Fibroblast of skin of left biceps (primary cell): ENCODE data around the gene RECQL5.

Experiments
- DNase-seq, 2 experiments: peaks; one replicate each; pipeline ENCODE4 v3.0.0-alpha.2; 2013; ENCODE audit warnings: low read depth in 2 of 2

The RECQL5 gene

DNA sequence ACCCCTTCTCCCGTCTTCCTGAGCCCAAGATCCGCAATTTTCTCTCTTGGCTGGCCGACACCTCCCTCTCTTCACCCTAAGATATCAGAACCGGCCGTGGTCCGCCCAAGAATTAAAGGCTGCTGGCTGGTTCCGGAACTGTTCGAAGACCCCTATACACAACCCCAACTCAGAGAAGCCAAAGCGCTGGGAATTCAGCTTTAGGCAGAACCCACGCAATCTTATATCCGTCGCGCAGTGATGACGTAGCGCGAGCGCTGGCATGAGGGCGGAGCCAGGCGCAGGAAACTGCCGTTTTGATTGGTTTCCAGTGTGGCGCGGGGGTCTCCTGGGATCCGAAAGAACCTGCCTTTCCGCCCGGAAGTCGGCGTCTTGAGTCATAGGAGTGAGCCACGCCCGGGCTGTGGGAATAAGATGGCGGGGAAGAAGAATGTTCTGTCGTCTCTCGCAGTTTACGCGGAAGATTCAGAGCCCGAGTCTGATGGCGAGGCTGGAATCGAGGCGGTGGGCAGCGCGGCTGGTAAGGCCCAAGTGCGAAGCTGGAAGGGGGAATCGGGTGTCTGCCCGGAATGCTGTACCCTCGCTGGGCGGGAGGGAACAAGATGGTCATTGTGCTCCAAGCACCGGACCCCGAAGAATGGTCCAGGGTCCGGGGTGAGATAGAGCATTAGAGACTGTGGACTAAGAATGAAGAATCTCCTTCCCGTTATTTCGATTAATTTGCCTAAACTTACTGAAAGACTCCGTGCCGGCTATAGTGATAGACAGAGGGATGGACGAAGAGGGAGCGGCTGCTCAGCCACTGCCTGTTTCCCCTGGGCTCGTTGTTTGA lies at the start of gene RECQL5, which contains the start of gene SAP30BP:
TSS of gene RECQL5 (minus strand) at position 196 of the 832 bp plus-strand sequence. CDS start 597 bp downstream, outside the sequence.
TSS of gene SAP30BP (plus strand) at position 380 of the 832 bp plus-strand sequence. CDS start at position 415, 35 bp downstream.
- DNase-seq: peak; percentile 95 to 96

DNA sequence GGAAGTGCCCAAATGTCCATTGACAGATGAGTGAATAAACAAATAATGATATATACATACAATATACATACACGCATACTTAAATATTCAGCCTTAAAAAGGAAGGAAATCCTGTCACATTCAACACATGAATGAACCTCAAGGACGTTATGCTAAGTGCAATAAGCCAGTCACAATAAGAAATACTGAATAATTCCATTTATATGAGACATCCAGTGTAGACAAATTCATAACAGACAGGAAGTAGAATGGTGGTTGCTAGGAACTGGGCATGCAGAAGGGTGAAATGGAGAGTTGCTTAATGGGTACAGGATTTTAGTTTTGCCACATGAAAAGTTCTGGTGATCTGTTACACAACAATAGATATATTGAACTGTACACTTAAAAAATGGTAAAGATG lies 45.5 kb upstream of the RECQL5 start:
- DNase-seq: no peak

DNA sequence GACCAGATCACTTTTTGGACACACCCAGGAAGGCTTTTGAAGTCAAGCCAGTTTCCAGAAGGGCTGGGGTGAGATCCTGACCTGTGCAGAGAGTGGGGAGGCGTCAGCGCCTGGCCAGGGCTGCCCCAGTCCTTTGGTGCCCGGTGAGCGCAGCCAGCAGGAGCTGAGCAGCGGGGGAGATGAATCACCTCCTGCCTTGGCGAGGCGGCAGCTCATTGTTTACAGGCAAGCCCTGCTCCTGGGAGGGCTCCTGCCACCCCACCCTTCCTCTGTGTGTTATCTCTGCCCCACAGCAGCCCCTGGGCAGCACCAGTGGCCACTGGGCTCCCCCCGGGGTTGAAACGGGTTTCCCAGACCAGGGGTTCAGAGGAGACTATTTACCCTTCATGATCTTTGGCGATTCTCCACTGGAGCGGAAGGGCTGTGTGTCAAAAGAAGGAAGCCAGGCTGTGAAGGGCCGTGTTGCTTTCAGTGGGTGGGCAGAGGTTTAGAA lies 40.2 kb upstream of the RECQL5 start:
- DNase-seq: no peak

DNA sequence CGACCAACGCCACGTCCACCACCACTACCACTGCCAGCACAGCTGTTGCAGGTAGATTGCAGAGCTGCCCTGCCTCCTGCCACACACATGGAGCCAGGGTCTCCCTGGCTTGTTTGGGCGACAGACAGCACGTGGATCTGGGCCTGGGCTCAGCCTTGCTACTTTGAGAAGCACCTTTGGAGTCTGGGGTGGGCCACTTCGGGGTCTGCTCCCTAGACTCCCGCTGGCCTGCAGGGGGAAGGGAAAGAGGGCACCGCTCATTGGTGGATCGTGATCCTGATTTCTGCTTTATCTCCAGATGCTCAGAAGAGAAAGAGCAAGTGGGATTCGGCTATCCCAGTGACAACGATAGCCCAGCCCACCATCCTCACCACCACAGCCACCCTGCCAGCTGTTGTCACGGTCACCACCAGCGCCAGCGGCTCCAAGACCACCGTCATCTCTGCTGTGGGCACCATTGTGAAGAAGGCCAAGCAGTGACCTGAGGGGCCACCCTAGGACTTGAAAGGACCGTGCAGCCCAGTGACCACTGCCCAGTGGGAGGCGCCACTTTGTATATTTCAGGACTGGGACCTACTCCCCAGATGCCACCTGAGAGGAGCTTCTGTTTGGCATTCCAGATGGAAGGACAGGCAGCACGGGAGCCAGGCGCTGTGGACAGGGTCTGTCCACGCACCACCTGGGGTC lies 39.2 kb upstream of the RECQL5 start:
- DNase-seq: no peak

DNA sequence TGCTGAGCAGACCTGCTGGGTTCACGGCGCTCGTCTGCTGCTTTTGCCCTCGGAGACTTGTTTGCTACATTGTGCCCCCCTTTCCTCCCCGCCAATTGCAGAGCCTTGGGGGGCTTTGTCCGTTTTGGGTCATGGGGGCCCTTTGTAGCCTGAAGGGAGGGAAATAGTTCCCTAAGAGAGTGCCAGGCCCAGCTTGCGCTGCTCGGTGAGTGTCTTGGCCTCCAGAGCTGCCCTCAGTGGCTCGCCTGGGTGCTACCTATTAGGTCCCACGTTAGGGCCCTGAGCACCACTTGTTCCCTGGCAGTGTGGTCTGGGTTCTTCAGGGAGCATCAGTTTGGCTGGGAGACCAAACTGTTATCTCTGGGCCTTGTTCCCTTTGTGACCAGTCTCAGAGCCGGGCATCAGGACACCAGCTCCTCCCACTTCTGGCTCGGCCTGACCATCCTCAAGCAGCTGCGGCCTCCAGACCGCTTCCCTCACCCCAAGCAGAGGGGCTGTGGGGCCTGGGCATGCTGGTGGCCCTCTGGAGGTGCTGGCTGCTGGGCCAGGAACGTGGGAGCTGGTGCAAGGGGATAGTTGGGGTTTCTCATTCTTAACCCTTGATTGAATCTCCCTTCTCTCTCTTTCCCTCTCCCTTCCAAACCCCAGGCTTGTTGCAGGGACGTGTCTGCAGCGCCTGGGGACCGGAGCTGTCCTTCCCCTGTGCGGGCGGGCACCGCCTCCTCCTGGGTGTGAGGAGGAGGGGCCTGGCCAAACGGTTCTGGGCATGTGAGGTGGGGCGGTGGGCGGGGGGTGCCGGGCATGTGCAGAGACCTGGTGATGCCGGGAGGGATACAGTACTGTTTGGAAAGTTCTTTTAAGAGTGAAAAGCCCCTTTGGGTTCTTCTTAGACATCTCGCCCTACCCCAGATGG lies 38.3 kb upstream of the RECQL5 start:
- no peak for DNase-seq

DNA sequence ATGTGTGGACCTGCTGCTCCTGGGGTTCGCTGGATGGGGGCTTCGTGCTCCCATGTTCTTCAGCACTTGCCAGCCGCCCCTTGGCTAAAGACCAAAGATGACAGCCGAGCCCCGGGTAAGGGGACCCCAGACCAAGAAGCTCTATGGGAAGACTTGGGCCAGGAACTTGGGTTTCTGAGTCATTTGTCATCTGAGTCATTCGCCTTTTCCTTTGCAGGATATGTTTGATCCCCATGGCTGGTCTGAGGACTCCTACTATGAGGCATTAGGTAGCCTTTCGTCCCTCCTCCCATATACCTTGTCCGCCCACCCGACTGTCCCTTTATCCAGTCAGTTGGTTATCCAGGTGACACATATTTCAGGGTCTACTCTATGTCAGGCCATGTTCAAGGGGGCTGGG lies 36.6 kb upstream of the RECQL5 start:
- DNase-seq: no peak

DNA sequence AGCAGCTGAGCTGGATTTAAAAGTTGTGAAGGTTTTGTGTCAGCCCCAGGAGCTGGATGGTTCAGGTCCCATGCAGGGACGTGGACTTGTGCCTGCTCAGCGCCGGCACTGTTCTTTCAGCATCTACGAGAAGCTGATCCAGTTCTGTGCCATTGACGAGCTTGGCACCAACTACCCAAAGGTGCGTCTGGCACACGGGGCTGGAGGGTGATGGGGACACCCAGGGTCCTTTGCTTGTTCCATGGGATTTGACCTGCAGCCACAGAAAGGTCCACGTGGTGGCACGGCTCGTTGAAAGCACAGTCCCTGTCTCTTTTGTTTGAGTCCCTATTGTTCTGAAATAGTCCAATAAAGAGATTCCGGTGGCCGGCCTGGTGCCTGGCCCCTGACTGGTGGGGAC lies 36.2 kb upstream of the RECQL5 start:
- DNase-seq: no peak

DNA sequence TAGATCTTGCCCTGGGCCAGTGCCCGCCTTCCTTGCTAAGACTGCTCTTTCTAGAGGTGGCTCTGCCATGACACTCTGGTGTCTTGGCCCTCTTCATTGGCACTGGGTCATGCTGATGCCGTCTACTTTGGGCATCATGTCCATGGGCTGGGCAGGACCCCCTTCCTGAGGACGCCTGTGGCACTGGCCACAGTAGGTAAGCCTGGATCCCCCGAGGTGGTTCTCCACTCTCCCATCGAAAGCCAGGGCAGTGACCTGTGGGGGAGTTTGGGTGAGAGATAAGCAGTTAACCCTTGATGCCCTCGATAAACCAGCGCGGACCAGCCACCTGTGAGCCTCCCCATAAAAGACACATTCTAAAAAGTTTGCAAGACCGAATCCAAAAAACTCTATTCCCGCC lies 34.3 kb upstream of the RECQL5 start:
- DNase-seq: no peak

DNA sequence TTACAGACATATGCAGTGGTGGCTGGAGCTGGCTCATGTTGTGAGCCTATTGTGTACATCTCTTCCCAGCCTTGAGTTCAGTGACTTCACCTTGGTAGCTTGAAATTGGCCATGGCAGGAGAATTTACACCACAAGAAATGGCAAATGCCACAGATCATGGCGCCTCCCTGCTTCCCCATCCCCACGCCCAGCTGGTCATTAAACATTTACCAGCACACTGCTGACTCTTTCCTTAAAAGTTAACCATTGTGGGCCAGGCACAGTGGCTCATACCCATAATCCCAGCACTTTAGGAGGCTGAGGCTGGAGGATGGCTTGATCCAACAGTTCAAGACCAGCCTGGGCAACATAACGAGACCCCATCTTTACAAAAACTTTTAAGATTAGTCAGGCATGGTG lies 31.7 kb upstream of the RECQL5 start:
- no peak for DNase-seq

DNA sequence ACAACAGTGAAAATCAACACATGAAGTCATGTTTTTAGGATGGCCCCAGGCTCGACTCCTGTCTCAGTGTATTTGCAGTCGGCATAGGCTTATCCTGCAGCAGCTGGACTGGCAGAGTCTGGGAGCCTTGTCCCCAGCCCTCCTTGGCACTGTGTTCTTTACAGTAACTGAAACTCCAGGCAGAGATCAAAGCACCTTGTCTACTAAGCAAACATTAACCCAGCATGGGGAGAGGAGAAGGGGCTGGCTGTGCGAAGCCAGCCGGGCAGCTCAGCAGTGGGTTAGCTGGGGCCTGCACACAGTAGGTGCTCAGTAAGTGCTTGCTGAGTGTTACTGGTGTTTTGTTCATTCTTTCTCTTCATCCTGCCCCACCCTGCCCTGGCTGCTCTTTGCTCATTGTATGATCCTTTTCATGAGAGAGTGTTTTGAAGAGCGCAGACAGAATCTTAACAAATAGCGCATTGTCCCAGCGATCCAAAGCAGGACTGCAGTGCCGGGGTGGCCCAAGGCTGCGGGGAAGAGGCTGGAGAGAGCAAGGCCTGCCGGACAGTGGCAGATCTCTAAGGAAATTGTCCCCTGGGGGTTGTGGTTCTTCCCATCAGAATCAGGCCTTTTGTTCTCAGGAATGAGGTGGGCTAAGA lies 30.8 kb upstream of the RECQL5 start:
- DNase-seq: no peak

DNA sequence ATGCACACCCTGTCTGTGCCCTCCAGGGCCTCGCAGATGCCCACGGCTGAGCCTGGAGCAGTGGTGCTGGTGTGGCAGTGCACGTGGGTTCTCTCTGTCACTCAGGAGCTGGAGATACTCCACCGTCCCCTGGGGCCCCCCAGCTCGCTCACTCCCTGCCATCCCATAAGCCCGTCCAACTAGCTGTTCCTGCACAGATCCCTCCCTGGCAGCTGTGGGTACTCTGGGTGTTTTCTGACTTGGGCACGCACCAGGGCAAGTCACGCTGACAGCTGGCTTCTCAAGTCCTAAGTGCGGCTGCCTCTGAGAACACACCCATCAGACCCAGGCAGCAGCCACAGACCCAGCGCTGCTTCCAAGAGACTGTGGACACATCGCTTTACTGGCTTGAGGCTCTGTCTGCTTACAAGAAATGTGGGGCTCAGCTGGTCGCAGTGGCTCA lies 28.9 kb upstream of the RECQL5 start:
- DNase-seq: no peak

DNA sequence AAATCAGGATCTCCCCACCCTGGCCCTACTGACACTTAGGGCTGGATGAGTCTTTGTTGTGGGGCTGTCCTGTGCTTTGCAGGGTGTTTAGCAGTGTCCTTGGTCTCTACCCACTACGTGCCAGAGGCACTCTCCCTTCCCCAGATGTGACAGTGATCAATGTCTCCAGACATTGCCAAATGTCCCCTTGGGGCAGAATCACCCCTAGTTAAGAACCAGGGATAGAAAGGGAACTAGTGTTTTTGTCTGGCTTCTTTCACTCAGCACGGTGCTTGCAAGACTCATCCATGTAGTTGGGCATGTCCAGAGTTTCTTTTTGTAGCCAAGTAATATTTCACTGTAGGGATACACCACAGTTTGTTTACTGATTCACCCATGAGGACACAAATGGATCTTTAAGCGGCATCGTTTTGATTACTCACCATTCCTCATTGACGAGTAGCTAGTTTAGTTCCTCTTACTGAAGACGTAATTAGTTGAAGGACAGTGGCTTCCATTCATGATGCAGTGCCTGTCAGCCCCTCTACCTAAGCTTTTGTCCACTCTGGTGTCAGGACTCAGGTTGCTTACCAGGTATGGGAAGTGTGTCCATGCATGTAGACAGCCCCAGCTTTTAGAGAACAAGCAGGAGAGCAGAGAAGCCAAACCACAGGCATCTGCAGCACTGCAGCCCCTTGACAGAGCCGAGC lies 28.3 kb upstream of the RECQL5 start:
- no peak for DNase-seq

DNA sequence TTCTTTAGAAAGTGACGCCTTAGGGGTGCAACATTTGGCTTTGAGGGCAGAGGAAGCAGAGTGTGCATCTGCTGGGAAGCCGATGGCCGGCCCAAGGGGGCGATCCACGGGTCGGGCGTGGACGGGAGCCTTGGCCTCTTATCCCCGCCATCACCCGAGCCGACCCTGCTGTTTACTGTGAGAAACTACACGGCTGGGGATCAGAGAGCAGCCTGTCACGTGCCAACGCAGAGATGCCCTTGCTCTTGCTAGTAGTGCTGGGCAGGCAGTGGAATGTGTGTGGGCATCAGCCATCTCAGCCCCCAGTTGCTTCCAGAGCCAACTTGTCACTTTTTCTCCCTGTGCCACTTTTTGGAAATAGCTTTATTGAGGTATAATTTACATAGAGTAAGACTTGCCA lies 27.6 kb upstream of the RECQL5 start:
- DNase-seq: no peak

DNA sequence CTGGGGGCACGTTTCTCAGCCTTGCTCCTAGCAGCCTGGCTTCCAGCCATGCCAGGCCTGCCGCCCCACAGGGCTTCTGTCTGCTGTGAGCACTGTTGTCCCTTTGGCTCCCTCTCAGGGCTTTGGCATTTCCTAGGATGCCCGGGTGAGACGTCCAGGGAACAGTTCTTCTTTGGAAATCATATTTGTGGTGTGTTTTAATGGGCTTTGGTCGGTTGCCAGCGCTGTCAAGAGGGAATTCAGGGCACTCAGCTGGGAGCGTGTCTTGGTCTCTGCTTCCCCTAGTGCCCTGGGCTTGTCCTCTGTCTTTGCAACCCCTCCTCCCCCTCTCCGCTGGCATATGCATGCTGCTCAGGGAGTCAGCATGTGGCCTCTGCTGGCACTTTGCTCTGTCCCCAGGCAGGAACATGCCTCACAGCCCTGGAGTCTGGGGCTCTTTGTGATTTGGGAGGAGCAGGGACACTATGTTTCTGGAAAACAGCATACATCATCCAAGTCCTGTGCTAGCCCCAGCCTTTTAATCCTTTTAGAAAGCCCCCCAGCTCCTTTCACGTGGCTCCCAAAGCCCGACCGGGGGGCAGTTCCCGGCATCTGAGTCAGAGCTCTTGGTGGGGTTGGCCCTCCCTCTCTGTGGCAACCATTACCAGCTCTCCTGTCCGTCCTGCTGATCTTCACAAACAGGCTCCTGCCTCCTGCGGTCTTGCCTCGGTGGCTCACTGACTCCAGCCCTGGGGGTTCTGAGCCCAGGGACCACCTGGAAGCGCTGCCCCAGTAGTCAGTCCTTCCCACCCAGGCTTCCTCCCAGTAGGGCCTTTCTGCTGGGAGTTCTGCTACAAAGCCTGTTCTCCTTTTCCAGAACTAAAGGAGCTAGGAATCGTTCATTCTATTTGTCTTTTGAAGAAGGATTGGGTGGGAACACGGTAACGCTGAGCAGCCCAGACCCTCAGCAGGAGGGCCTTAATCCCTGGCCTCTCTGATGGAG lies 26.8 kb upstream of the RECQL5 start:
- DNase-seq: peak; percentile 21 to 26

DNA sequence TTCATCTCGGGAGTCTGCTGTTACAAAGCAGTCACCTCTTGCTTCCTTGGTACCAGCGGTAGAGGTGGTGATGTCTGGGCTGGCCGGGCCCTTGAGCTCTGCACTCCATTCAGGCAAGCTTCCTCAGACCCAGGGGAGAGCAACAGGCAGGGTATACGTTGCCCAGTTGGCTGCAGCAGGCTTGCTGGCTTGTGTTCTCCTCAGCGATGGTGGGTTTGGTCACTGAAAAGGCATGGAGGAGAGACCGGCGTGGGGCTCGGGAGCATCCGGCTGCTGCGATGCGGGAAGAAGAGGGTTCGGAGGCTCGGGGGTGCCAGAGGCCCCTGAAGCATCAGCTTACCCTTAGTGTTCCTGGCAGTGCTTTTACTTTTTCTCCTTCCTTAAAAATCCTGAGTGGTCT lies 26.0 kb upstream of the RECQL5 start:
- DNase-seq: no peak

DNA sequence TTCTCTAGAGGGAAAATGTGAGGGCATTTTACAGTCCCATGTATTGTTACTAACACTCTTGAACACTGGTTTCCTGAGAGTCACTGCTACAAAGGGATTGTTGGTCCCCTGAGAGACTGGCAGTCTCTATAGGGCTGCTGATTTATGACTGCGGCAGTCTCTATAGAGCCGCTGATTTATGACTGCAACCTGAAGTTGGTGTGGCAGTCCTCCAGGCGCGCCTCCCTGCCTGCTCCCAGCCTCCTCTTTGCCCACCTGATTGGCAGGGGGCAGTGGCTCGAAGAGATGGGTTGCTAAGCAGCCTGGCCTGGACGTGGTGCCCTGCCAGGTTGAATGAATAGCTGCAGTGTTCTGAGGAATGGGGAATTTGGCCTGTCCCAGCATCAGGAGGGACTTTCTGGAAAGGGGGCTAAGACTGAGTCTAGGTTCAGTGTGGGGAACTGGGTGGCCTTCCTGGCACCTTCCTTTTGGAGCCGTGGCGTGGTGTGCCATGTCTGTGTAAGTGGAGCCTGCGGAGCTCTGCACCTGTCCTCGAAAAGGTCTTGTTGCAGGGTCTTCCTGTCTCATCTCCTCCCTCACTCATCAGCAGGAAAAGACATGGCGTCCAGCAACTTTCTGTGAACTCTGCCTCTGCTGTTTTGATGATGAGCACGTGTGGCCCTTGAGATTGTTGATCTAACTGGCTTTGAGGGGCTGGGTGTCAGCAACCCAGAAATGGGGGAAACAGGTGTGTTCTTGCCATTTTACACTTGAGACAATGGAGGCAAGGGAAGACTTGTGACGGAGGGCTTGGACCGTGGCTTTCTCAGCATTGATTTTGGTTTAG lies 25.1 kb upstream of the RECQL5 start:
- DNase-seq: no peak

DNA sequence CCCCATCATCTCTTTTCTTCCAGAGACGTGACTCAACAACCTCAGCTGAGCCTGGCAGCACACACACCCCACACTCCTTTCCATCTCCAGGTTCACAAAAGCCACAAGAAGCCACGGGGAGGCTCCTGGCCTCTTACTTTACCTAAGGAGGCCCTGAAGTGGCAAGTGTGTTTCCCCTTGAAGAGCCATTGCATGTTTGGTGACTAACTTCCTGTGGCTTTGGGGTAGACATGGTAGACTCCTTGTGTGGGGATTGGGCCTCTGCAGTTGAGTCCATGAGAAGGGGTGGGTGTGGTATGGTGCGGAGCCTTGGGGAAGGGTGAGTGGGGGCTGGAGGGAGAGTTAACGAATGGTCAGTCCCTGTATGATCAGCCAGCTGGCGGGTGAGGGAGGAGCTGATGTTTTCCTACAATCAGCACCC lies 24.4 kb upstream of the RECQL5 start:
- no peak for DNase-seq

DNA sequence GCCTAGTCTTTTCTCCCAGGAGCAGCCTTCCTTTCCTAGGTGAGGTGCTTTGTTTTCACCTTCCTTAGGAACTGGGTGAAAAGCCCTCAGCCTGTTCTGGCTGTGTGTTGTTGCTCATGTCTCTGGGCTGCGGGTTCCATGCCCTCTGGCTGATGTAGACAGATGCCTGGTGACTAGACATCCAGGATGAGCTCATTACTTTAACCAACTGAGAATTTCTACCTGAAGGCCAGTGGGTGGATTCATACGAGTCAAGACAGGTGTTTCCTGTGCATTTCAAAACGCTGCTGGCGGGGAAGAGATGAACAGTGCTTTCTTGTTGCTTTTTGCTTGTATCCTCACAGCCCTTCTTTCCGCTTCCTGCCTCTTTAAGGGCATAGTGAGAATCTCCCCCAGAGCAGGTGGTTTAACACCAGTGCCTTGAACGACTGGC lies 22.5 kb upstream of the RECQL5 start:
- no peak for DNase-seq
